Adipocyte (in vitro differentiated cells): ENCODE results near the gene MTMR1.

Source experiments
- DNase-seq: peaks from one replicate; pipeline ENCODE4 v3.0.0-alpha.2; 2015; ENCODE audit warnings: low read depth
- H3K27me3 ChIP-seq: replicated peaks from 2 replicates; pipeline ENCODE4 v1.7.0; 2013; ENCODE audit warnings: mild to moderate bottlenecking, low read length, moderate library complexity; ENCODE audit not compliant: control insufficient read depth, insufficient read depth
- H3K36me3 ChIP-seq: 2 replicates; pipeline ENCODE4 v1.7.0; 2013; ENCODE audit warnings: low read length, mild to moderate bottlenecking, moderate library complexity; ENCODE audit not compliant: control insufficient read depth, insufficient read depth, severe bottlenecking
- H3K4me1 ChIP-seq: 2 replicates; pipeline ENCODE4 v1.7.0; 2013; ENCODE audit warnings: mild to moderate bottlenecking, low read length, moderate library complexity; ENCODE audit not compliant: control insufficient read depth, insufficient read depth
- H3K4me3 ChIP-seq: 2 replicates; pipeline ENCODE4 v1.7.0; 2013; ENCODE audit warnings: mild to moderate bottlenecking, low read length, moderate library complexity
- H3K9ac ChIP-seq: 2 replicates; pipeline ENCODE4 v1.7.0; 2013; ENCODE audit warnings: mild to moderate bottlenecking, low read length, moderate library complexity
- H3K9me3 ChIP-seq: 2 replicates; pipeline ENCODE4 v1.7.0; 2013; ENCODE audit warnings: mild to moderate bottlenecking, low read length, moderate library complexity; ENCODE audit not compliant: control insufficient read depth

MTMR1 gene

DNA sequence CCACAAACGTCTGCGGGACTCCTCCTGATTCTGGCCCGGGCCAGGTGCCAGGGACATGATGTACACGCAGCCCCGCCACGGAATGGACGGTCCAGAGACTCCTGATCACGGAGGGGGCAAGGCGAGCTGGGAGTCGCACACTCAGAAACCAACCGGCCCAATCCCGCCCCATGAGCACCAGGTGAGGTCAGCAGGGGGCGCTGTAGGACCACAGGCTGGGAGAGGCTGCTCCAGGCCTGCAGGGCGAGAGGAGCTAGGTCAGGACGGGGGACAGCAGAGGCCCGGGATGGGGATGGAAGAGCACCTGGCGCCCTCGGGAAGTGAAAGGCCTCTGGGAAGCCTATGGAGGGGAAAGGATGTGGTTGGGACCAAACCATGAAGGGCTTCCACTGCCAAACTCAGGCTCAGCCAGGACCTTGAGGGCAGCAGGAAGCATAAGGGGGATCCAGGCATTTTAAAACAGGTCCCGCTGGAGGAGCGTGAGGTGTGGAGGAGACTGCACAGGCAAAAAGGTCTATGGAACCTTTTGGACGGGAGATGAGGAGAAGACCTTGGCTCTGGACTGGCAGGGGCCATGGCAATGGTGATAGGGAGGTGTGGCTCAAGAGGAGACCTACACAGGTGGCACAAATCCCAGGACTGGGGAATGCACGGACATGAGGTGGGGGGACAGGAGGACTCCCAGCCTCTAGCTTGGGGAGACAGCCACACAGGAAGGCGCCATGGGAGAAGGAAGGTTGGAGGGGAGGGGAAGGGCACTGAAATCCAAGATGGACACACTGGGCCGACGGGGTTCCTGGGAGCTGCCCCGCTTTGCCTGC is 79.2 kb downstream of the MTMR1 start:
- Histone ChIP-seq H3K9me3 (no peaks in the 10 kb centered on the region), H3K4me3 (no peak overlapping the region), H3K36me3 (no peaks in the 10 kb centered on the region), H3K27me3 (no peaks in the 10 kb centered on the region), H3K4me1 (peaks cover 13% of the 10 kb centered on the region), H3K9ac (no peak overlapping the region)
- peak; percentile 78 for DNase-seq

DNA sequence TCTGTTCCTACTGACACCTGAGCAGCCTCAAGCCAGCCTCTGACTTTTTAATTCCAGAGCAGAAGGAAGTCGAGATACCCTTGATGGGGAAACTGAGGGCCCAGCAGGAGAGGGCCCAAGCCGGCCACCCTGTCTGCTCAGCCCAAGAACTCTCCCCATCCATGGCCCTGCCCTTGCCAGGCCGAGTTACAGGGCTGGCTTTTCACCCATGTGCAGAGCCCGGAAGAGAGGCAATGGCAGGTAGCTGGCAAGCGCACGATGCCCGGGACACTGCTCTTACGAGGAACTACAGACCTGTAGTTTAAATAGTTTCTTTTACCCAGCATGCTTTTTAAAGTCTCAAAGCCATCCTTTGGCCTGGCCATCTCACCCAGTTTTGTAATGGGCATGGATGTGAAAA is 79.9 kb downstream of the MTMR1 start:
- Histone ChIP-seq H3K4me1 (peaks cover 6% of the 10 kb centered on the region), H3K36me3 (no peaks in the 10 kb centered on the region), H3K27me3 (no peaks in the 10 kb centered on the region), H3K9me3 (no peaks in the 10 kb centered on the region), H3K4me3 (no peak overlapping the region), H3K9ac (no peak overlapping the region)
- no peak for DNase-seq

DNA sequence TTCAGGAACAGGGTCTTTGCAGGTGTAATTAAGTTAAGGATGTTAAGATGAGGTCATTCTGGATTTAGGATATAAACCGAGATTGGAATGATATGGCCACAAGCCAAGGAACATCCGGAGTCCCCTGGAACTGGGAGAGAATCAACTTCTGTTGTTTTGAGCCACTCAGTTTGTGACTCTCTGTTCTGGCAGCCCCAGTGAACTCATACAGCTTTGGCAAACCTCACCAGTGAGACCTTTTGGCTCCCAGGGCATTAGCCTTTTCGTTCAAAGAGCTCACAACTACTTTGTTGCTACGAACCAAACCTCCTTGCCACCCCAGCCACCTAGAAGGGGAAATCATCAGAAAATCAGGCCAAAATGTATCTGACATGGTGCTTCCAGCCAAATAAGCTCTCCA is 80.4 kb downstream of the MTMR1 start:
- Histone ChIP-seq H3K4me3 (no peak overlapping the region), H3K27me3 (no peaks in the 10 kb centered on the region), H3K9ac (no peak overlapping the region), H3K36me3 (no peaks in the 10 kb centered on the region), H3K9me3 (no peaks in the 10 kb centered on the region), H3K4me1 (peaks cover 6% of the 10 kb centered on the region)
- DNase-seq, result no peak

DNA sequence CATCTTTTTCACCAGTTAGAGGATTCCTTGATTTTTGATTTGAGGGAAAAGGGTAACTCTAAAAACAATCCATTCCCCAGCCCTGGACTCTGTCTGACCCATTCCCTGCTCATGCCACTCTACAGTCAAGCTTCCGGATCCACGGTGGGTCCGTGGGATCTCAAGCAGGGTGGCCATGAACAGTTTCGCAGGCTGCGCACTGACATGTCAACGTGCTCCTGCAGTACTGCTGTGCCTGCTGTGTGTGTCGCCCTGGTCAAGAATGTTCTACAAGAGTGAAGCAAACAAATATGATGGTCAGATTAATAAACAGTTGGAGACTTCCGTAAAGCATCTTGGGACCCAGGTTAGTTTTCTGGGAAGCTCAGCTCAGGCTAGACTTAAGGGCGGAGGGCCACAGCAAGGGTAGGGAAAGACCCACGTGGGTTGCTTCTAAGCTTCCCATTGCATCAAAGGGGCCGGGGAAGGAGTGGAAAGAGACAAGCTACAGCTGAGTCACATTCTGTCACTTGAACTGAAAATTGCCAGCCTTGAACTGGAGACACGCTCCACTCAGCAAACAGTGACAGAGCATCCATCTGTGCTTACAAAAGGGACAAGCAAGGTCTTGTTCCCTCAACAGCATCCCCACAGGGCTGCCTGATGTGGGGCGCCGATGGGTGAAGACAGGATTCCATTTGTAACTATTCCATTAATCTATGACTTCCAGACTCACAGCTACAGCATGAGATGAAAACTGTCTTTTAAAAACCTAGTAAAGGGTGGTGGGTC is 81.8 kb downstream of the MTMR1 start:
- no peak overlapping the region for H3K9ac ChIP-seq
- H3K9me3 ChIP-seq, result no peaks in the 10 kb centered on the region
- no peaks in the 10 kb centered on the region for H3K27me3 ChIP-seq
- H3K4me1 ChIP-seq, result peaks cover 6% of the 10 kb centered on the region
- H3K4me3 ChIP-seq, result no peak overlapping the region
- no peaks in the 10 kb centered on the region for H3K36me3 ChIP-seq
- no peak for DNase-seq

DNA sequence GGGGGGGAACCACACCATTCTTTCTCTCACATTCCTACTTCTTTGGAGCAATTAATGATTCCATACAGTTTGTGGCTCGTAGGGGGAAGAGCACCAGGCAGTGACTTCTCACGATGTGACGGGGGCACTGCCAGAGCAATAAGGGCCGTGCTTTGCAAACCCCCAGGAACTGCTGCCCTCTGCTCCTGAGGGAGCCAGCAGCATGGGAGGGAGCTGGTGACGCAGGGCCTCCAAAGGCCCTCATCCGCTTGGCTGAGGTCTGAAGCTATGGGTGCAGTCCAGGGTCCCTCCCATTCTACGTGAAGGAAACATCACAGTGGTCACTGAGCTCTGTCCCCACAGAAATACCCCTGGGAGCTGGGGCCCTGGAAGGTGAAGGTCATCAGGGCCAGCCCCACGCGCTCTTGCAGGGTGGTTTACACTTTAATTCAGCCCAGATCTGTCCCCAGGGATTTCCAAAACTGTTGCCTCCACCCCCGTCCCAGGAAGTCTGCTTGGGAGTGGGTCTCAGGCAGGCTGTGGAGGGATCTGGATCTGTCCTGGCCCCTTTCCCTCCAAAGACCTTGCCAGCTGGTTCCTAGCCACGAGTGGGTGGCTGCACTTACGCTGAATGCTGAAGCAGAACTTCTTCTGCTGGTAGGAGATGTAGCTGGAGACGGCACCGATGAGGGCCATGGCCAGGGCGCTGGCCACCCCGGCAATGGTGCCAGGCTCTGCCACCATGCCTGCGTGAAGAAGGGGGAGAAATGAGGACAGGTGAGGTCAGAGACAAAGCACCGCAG is 82.6 kb downstream of the MTMR1 start:
- H3K4me1 ChIP-seq, result peaks cover 6% of the 10 kb centered on the region
- no peak overlapping the region for H3K4me3 ChIP-seq
- H3K27me3 ChIP-seq, result no peaks in the 10 kb centered on the region
- no peaks in the 10 kb centered on the region for H3K9me3 ChIP-seq
- no peak for DNase-seq
- H3K9ac ChIP-seq, result no peak overlapping the region
- no peaks in the 10 kb centered on the region for H3K36me3 ChIP-seq

DNA sequence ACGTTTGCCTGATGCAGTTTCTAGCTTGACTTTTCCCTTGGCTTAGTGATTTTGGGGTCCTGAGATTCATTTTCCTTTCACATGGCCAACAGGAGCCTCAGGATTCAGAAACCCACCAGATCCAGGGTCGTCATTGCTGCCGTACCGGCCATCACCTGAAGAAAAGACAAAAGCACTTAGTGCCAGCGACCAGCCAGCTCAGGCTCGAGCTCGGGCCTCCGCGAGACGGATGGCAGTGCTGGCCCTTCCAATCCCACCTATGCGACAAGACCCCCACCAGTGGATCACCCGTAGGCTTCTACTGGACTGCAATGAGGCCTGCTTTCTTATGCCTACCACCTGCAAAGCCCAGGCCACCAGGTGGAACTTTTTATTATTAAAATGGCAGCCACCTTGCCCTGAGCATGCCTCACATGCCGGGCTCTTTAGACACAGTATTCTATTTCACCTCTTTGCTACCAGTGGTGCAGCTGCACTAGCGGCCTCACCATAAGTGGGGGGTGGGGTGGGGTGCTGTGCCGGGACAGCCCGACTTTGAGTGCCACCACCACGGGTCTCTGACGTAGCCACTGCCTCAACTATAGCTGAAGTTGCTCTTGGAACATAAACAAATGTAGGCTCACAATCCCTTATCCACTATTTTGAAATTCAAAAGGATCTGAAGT is 84.3 kb downstream of the MTMR1 start:
- Histone ChIP-seq H3K27me3 (no peaks in the 10 kb centered on the region), H3K4me1 (peaks cover 4% of the 10 kb centered on the region), H3K9me3 (no peaks in the 10 kb centered on the region), H3K36me3 (no peaks in the 10 kb centered on the region), H3K4me3 (no peak overlapping the region), H3K9ac (no peak overlapping the region)
- DNase-seq, result no peak

DNA sequence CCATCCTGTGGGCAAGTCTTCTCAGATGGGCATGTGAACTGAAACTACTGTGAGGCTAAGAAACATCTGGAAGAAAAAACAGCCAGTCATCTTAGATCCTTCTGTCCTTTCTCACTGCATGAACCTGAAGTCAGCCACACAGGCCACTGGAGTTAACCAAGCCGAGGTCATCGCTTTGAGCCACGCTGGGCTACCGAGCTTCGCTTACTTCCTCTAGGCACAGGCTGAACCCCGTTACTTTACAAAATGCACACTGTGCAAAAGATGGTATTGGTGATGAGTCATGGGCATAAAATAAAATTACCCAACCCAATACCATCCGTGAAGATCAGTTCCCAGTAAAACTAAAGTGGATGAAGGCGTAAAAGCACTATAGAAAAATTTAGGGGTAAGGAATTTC is 86.2 kb downstream of the MTMR1 start:
- Histone ChIP-seq H3K9ac (no peak overlapping the region), H3K36me3 (no peaks in the 10 kb centered on the region), H3K4me1 (no peaks in the 10 kb centered on the region), H3K27me3 (peaks cover 3% of the 10 kb centered on the region), H3K9me3 (no peaks in the 10 kb centered on the region), H3K4me3 (no peak overlapping the region)
- no peak for DNase-seq

DNA sequence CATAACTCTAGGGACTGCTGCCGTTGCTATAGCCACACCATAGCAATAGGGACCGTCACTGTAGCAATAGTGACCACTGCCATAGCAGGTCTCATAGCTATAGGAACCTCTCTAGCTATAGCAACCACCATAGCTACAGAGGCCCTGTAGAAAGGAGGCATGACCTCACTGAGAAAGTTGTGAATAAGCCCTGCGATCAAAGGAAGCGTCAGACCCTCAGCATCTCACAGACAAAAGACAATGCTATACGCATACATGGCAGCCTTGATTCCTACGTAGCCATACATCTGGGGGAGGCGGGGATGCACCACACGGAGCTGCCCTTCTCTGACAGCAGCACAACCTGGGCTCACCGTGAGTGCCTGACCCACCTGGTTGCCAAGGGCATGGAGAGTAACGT is 88.5 kb downstream of the MTMR1 start:
- Histone ChIP-seq H3K9me3 (no peaks in the 10 kb centered on the region), H3K27me3 (peaks cover 3% of the 10 kb centered on the region), H3K4me1 (no peaks in the 10 kb centered on the region), H3K9ac (no peak overlapping the region), H3K36me3 (no peaks in the 10 kb centered on the region), H3K4me3 (no peak overlapping the region)
- no peak for DNase-seq

DNA sequence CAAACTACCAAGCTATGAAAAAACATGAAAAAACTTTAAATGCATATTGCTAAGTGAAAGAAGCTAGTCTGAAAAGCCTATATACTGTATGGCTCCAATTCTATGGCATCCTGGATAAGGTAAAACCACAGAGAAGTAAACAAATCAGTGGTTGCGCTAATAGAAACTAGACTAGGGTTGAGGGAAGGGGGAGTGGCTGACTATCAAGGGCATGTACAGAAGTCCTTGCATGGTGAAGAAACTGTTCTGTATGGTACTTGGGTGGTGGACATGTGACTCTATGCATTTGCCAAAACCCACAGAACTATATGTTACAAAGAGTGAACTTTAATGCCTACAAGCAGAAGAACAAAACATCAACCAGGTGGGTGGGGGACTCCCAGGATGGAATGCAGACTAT is 96.8 kb downstream of the MTMR1 start:
- Histone ChIP-seq H3K4me3 (no peak overlapping the region), H3K4me1 (no peaks in the 10 kb centered on the region), H3K27me3 (peaks cover 3% of the 10 kb centered on the region), H3K36me3 (peaks cover 38% of the 10 kb centered on the region), H3K9ac (no peak overlapping the region), H3K9me3 (peaks cover 13% of the 10 kb centered on the region)
- no peak for DNase-seq

DNA sequence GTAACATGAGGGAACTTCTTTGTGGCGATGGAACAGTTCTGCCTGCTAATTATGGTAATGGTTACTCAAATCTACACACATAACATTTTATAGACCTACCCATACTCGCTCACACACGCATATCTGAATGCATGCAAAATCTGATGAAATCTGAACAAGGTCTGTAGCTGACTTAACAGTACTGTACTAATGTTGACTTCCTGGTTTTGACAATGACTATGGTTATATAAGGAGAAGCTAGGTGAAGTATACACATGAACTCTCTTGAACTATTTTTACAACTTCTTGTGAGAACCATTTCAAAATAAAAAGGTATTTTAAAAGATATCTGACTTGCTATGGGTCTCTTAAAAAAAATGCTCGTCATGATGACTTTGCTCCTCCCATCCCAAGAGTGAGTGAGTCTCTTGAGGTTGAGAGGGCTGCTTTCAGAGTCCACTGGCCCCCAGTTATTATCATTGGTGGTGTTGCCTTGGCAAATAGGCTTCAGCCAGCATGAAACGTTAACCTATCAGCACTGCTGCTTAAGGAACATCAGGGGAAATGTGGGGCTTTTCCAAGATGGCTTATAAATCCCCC is 99.8 kb downstream of the MTMR1 start:
- no peak overlapping the region for H3K9ac ChIP-seq
- H3K4me1 ChIP-seq, result no peaks in the 10 kb centered on the region
- peaks cover 43% of the 10 kb centered on the region for H3K36me3 ChIP-seq
- peaks cover 13% of the 10 kb centered on the region for H3K9me3 ChIP-seq
- no peak for DNase-seq
- no peak overlapping the region for H3K4me3 ChIP-seq
- H3K27me3 ChIP-seq, result peaks cover 3% of the 10 kb centered on the region
